GM23338 (cell line): ENCODE results near the gene NTMT1. TPM values are rescaled to one million over a fixed set of nuclear protein-coding genes. Genes with fewer than 3 reads are reported as not detected.

Experiments used
- ATAC-seq: fragments of 200-7000 bp; cut with Tn5 transposase; 3 replicates; pipeline ENCODE4 v1.9.1; 2020
- DNase-seq: peaks from one replicate; pipeline ENCODE4 v3.0.0-alpha.2; 2015; ENCODE audit warnings: low spot score
- H2AFZ ChIP-seq: fragments of 200-600 bp; sonication (generic); 2 replicates; pipeline ENCODE4 v1.8.0; 2016; ENCODE audit warnings: antibody characterized with exemption, mild to moderate bottlenecking, moderate library complexity
- H3F3A ChIP-seq: fragments of 200-600 bp; sonication (generic); replicated peaks from 2 replicates; pipeline ENCODE4 v1.8.0; 2017; ENCODE audit warnings: antibody characterized with exemption, mixed run types, low read depth
- H3K27ac ChIP-seq: fragments of 200-600 bp; sonication (generic); 2 replicates; pipeline ENCODE4 v1.6.1; 2016; ENCODE audit warnings: low read depth
- H3K27me3 ChIP-seq: fragments of 200-600 bp; sonication (generic); 2 replicates; pipeline ENCODE4 v1.8.0; 2016; ENCODE audit warnings: mild to moderate bottlenecking, mixed run types, moderate library complexity; ENCODE audit not compliant: insufficient read depth
- H3K36me3 ChIP-seq: fragments of 200-600 bp; sonication (generic); 2 replicates; pipeline ENCODE4 v1.8.0; 2016; ENCODE audit warnings: mild to moderate bottlenecking; ENCODE audit not compliant: insufficient read depth
- H3K4me1 ChIP-seq: fragments of 200-600 bp; sonication (generic); 2 replicates; pipeline ENCODE4 v1.8.0; 2016; ENCODE audit warnings: mild to moderate bottlenecking, moderate library complexity; ENCODE audit not compliant: insufficient read depth
- H3K4me2 ChIP-seq: fragments of 200-600 bp; sonication (generic); 2 replicates; pipeline ENCODE4 v1.7.1; 2017; ENCODE audit warnings: mixed run types
- H3K4me3 ChIP-seq: fragments of 200-600 bp; sonication (generic); 2 replicates; pipeline ENCODE4 v1.6.1; 2016; ENCODE audit warnings: mixed run types
- H3K79me2 ChIP-seq: fragments of 200-600 bp; sonication (generic); replicated peaks from 2 replicates; pipeline ENCODE4 v1.8.0; 2017; ENCODE audit warnings: mild to moderate bottlenecking; ENCODE audit not compliant: insufficient read depth
- H3K9me2 ChIP-seq: fragments of 200-600 bp; sonication (generic); 2 replicates; pipeline ENCODE4 v1.8.0; 2017; ENCODE audit not compliant: insufficient read depth
- H4K20me1 ChIP-seq: fragments of 200-600 bp; sonication (generic); replicated peaks from 2 replicates; pipeline ENCODE4 v1.8.0; 2017; ENCODE audit warnings: mild to moderate bottlenecking; ENCODE audit not compliant: insufficient read depth
- H3K27ac Mint-ChIP-seq: 2 replicates; pipeline ENCODE4 v1.8.0; 2020; ENCODE audit warnings: inconsistent platforms, mild to moderate bottlenecking, moderate library complexity, mixed read lengths
- H3K27me3 Mint-ChIP-seq: 3 replicates; pipeline ENCODE4 v1.8.0; 2022; ENCODE audit warnings: low read depth, mild to moderate bottlenecking, moderate library complexity, mixed read lengths, inconsistent platforms; ENCODE audit not compliant: insufficient read depth, poor library complexity
- H3K36me3 Mint-ChIP-seq: 3 replicates; pipeline ENCODE4 v1.8.0; 2021; ENCODE audit warnings: low read depth, mild to moderate bottlenecking, inconsistent platforms, moderate library complexity, mixed read lengths
- H3K4me1 Mint-ChIP-seq: 3 replicates; pipeline ENCODE4 v1.8.0; 2020; ENCODE audit warnings: mild to moderate bottlenecking, inconsistent platforms, mixed read lengths
- H3K4me3 Mint-ChIP-seq: 3 replicates; pipeline ENCODE4 v1.8.0; 2021; ENCODE audit warnings: moderate library complexity, mild to moderate bottlenecking, inconsistent platforms, mixed read lengths
- H3K9me3 Mint-ChIP-seq: 3 replicates; pipeline ENCODE4 v1.8.0; 2020; ENCODE audit warnings: moderate library complexity, mild to moderate bottlenecking, inconsistent platforms, mixed read lengths
- EZH2 ChIP-seq: fragments of 200-600 bp; sonication (generic); IDR thresholded peaks from one replicate; pipeline ENCODE4 v1.8.0; 2017; ENCODE audit warnings: antibody characterized with exemption, mild to moderate bottlenecking, low read depth; ENCODE audit not compliant: unreplicated experiment
- EZH2phosphoT487 ChIP-seq: fragments of 200-600 bp; sonication (generic); IDR thresholded peaks from one replicate; pipeline ENCODE4 v1.8.1; 2018; ENCODE audit warnings: antibody characterized with exemption; ENCODE audit not compliant: unreplicated experiment
- JUNB ChIP-seq: IDR thresholded peaks from one replicate; pipeline ENCODE4 v1.6.1; 2016; ENCODE audit warnings: antibody characterized with exemption; ENCODE audit not compliant: unreplicated experiment
- STAT1 ChIP-seq: IDR thresholded peaks from one replicate; pipeline ENCODE4 v1.6.1; 2016; ENCODE audit warnings: antibody characterized with exemption; ENCODE audit not compliant: unreplicated experiment
- ZNF114 ChIP-seq: fragments of 250-450 bp; sonication (Bioruptor Pico); IDR thresholded peaks from 2 replicates; pipeline ENCODE4 v1.5.0; 2020; ENCODE audit warnings: mild to moderate bottlenecking, moderate library complexity
- ZNF331 ChIP-seq: fragments of 250-450 bp; sonication (Bioruptor Pico); IDR thresholded peaks from 2 replicates; pipeline ENCODE4 v1.5.0; 2020; ENCODE audit warnings: low read depth, mild to moderate bottlenecking, moderate library complexity
- polyA plus RNA-seq: library from polyadenylated mRNA; unstranded; fragments of >200 nt; fragmentation: Nextera tagmentation; extraction: Ambion mirVana; gene quantifications from 2 replicates; pipeline ENCODE4 v1.2.1, GENCODE V29; 2016
- total RNA-seq: library from RNA; depleted of rRNA; stranded (reverse); fragments of >200 nt; shearing (Covaris generic); gene quantifications from 2 replicates; pipeline ENCODE4 v1.2.3, GENCODE V29; 2014
- TF ChIP-seq, protein P1 (sequence below): IDR thresholded peaks from 2 replicates; pipeline ENCODE4 v1.6.1; 2016; ENCODE audit warnings: antibody characterized with exemption
- TF ChIP-seq, protein P2 (sequence below), 2 experiments: fragments of 200-600 bp in 1 of 2; sonication (generic) in 1 of 2; conservative IDR thresholded peaks; 2 replicates each; pipeline versions ENCODE4 v1.5.1 to v1.6.1; 2016 to 2017; ENCODE audit warnings: antibody characterized with exemption in 2 of 2, low read depth in 2 of 2, mild to moderate bottlenecking in 2 of 2, moderate library complexity in 1 of 2

Gene NTMT1
- total and polyA plus RNA-seq, 2 experiments from 2014 or later: 59.4 to 108 TPM

DNA sequence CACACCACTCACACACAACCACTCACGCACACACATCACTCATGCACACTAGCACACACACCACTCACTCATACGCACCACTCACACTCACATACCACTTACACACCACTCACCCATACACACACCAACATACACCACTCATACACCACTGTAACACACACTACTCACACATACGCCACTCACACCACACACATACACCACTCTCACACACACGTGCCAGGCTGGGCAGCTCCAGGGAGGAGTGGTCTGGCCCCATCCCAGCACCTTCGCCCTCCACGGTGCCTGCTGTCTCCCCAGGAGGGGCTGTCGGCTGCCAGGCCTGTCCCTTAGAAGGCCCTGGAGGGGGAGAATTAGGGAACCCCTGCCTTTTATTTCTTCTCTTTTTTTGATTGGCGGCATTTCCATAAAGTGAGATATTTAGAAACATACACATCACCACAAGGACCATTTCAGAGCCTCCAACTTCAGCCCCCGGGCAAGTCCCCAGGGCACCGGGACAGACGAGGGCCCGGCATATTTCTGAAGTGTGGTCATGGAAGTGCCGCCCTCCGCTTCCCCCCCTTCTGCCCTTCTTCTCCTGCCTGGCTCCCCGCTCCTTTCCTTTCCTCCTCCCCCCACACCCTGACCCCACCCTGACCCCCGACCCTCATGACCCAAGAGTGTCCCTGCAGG, 22.3 kb downstream of the NTMT1 start:
- H3K4me3 Mint-ChIP-seq: no peak overlapping the region
- no peak for ATAC-seq
- no peak for TF ChIP-seq ZNF331 (CRISPR knock-in tag)
- no peak for TF ChIP-seq EZH2
- TF ChIP-seq, protein P1, sequence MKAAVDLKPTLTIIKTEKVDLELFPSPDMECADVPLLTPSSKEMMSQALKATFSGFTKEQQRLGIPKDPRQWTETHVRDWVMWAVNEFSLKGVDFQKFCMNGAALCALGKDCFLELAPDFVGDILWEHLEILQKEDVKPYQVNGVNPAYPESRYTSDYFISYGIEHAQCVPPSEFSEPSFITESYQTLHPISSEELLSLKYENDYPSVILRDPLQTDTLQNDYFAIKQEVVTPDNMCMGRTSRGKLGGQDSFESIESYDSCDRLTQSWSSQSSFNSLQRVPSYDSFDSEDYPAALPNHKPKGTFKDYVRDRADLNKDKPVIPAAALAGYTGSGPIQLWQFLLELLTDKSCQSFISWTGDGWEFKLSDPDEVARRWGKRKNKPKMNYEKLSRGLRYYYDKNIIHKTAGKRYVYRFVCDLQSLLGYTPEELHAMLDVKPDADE: no peak
- TF ChIP-seq, protein P2, sequence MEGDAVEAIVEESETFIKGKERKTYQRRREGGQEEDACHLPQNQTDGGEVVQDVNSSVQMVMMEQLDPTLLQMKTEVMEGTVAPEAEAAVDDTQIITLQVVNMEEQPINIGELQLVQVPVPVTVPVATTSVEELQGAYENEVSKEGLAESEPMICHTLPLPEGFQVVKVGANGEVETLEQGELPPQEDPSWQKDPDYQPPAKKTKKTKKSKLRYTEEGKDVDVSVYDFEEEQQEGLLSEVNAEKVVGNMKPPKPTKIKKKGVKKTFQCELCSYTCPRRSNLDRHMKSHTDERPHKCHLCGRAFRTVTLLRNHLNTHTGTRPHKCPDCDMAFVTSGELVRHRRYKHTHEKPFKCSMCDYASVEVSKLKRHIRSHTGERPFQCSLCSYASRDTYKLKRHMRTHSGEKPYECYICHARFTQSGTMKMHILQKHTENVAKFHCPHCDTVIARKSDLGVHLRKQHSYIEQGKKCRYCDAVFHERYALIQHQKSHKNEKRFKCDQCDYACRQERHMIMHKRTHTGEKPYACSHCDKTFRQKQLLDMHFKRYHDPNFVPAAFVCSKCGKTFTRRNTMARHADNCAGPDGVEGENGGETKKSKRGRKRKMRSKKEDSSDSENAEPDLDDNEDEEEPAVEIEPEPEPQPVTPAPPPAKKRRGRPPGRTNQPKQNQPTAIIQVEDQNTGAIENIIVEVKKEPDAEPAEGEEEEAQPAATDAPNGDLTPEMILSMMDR (conservative IDR thresholded peaks at IDR 0.05; ENCODE audit: low read depth in 2 of 2): no peak
- Histone ChIP-seq H3K27me3 (no peaks in the 10 kb centered on the region), H3K79me2 (no peaks in the 10 kb centered on the region), H3K4me3 (no peak overlapping the region), H3K9me2 (no peaks in the 10 kb centered on the region), H3K4me1 (no peaks in the 10 kb centered on the region), H3K4me2 (no peak overlapping the region), H2AFZ (no peak overlapping the region), H4K20me1 (no peaks in the 10 kb centered on the region), H3K36me3 (no peaks in the 10 kb centered on the region), H3F3A (no peaks in the 10 kb centered on the region), H3K27ac (no peak overlapping the region)
- no peak overlapping the region for H3K27ac Mint-ChIP-seq
- no peaks in the 10 kb centered on the region for H3K4me1 Mint-ChIP-seq
- peaks cover 14% of the 10 kb centered on the region for H3K27me3 Mint-ChIP-seq
- H3K9me3 Mint-ChIP-seq: no peaks in the 10 kb centered on the region; the same call in 2 of the 3 replicates
- no peak for DNase-seq
- H3K36me3 Mint-ChIP-seq: no peaks in the 10 kb centered on the region

DNA sequence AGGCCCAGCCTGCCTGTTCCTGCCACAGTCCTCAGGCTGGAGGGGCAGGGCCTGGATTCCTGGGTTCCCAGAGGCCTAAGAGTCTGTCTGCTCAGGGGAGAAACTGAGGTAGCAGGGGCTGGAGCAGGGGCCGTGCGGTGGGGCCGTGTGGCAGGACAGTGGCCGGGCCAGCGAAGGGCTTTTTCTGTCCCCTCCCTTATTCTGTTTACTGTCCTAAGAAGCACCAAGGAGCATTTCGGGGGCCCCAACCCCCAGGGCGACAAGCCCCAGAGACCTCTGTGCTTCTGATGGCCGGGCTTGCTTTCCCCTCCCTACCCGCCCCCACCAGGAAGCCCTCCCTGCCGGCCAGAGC, 22.8 kb downstream of the NTMT1 start:
- TF ChIP-seq EZH2phosphoT487: no peak
- TF ChIP-seq, protein P2 (conservative IDR thresholded peaks at IDR 0.05; ENCODE audit: low read depth in 2 of 2): no peak
- no peak for TF ChIP-seq JUNB
- no peak for TF ChIP-seq STAT1
- TF ChIP-seq, protein P1: no peak
- TF ChIP-seq ZNF114 (CRISPR knock-in tag): no peak
- Mint-ChIP-seq H3K4me1 (no peaks in the 10 kb centered on the region), H3K27ac (no peak overlapping the region), H3K27me3 (peaks cover 14% of the 10 kb centered on the region), H3K9me3 (no peaks in the 10 kb centered on the region; the same call in 2 of the 3 replicates), H3K36me3 (no peaks in the 10 kb centered on the region), H3K4me3 (no peak overlapping the region)
- Histone ChIP-seq H3K4me1 (no peaks in the 10 kb centered on the region), H3K9me2 (no peaks in the 10 kb centered on the region), H4K20me1 (no peaks in the 10 kb centered on the region), H2AFZ (no peak overlapping the region), H3K36me3 (no peaks in the 10 kb centered on the region), H3K4me3 (no peak overlapping the region), H3K27me3 (no peaks in the 10 kb centered on the region), H3K4me2 (no peak overlapping the region), H3K27ac (no peak overlapping the region), H3F3A (no peaks in the 10 kb centered on the region), H3K79me2 (no peaks in the 10 kb centered on the region)
- DNase-seq: no peak
- ATAC-seq: no peak
